Stimulated activated CD4-positive, alpha-beta T cell treated with anti-CD3 and anti-CD28 coated beads, Interleukin-15, amount 100 ng/mL, for 48 hours (primary cell): ENCODE measurements around the gene HAS3.
"Not testable (repeated sequence)": the region's sequence is repeated elsewhere in the genome, so short reads cannot be mapped to it uniquely, and the experiment has no call there.

ENCODE experiments used
- DNase-seq, 2 donors: peaks; one replicate each; pipeline ENCODE4 v3.0.0-alpha.2; 2020; ENCODE audit warnings: low read depth in 2 of 2

Gene HAS3

GRCh38 chr16:69105501-69106361, at the start of gene HAS3:
TSS of gene HAS3 (plus strand) at chr16:69105653. CDS start at chr16:69109396, 3,743 bp downstream.
- DNase-seq: peak in 1 of 2 donors; percentile 22

- DNase-seq: no peak
Measured at GRCh38 chr16:69055980-69056379, 49.5 kb upstream of the HAS3 start.

GRCh38 chr16:69056421-69056820, 49.0 kb upstream of the HAS3 start:
- no peak for DNase-seq

- no peak for DNase-seq
Measured at GRCh38 chr16:69057400-69058378, 47.8 kb upstream of the HAS3 start.

- DNase-seq: not testable (repeated sequence)
Measured at GRCh38 chr16:69063491-69063890, 42.0 kb upstream of the HAS3 start.

GRCh38 chr16:69064124-69064763, 41.2 kb upstream of the HAS3 start:
- DNase-seq: no peak

GRCh38 chr16:69064764-69065313, 40.6 kb upstream of the HAS3 start:
- no peak for DNase-seq

- no peak for DNase-seq
Measured at GRCh38 chr16:69069504-69069903, 35.9 kb upstream of the HAS3 start.

- DNase-seq: no peak
Measured at GRCh38 chr16:69071036-69071435, 34.4 kb upstream of the HAS3 start.

GRCh38 chr16:69072640-69072974, 32.8 kb upstream of the HAS3 start:
- no peak for DNase-seq

GRCh38 chr16:69073181-69073702, 32.2 kb upstream of the HAS3 start:
- DNase-seq: no peak

- no peak for DNase-seq
Measured at GRCh38 chr16:69077251-69077650, 28.2 kb upstream of the HAS3 start.

GRCh38 chr16:69078073-69078472, 27.4 kb upstream of the HAS3 start:
- DNase-seq: no peak

GRCh38 chr16:69079697-69080096, 25.8 kb upstream of the HAS3 start:
- no peak for DNase-seq

- DNase-seq: no peak
Measured at GRCh38 chr16:69083306-69083941, 22.0 kb upstream of the HAS3 start.

GRCh38 chr16:69084289-69084688, 21.2 kb upstream of the HAS3 start:
- no peak for DNase-seq

- no peak for DNase-seq
Measured at GRCh38 chr16:69085032-69085695, 20.3 kb upstream of the HAS3 start.

- no peak for DNase-seq
Measured at GRCh38 chr16:69087161-69087581, 18.3 kb upstream of the HAS3 start.

GRCh38 chr16:69088684-69089083, 16.8 kb upstream of the HAS3 start:
- no peak for DNase-seq

GRCh38 chr16:69089091-69089910, 16.2 kb upstream of the HAS3 start:
- no peak for DNase-seq
